ENCODE measurements around the gene TMEM270.

GRCh38 chr7:73811760-73812168 lies 49.2 kb upstream of the TMEM270 start:
- TF ChIP-seq CTCF (IDR thresholded peaks at IDR 0.05) (peak; percentile 18 to 69 (median 36)), POLR2A (IDR thresholded peaks at IDR 0.05) (no peak)
